ENCODE data around the gene FGD3.
"Not testable (repeated sequence)": the region's sequence is repeated elsewhere in the genome, so short reads cannot be mapped to it uniquely, and the experiment has no call there.

The FGD3 gene

GRCh38 chr9:93007529-93008058 lies 60.3 kb downstream of the FGD3 start:
- DNase-seq (ENCODE audit: low read depth): no peak

- DNase-seq (ENCODE audit: low read depth): no peak
Observed at GRCh38 chr9:93008457-93008856, 61.1 kb downstream of the FGD3 start.

GRCh38 chr9:93009337-93010015 lies 62.2 kb downstream of the FGD3 start:
- DNase-seq (ENCODE audit: low read depth): no peak

- no peak for DNase-seq (ENCODE audit: low read depth)
Observed at GRCh38 chr9:93010056-93010455, 62.7 kb downstream of the FGD3 start.

DNA sequence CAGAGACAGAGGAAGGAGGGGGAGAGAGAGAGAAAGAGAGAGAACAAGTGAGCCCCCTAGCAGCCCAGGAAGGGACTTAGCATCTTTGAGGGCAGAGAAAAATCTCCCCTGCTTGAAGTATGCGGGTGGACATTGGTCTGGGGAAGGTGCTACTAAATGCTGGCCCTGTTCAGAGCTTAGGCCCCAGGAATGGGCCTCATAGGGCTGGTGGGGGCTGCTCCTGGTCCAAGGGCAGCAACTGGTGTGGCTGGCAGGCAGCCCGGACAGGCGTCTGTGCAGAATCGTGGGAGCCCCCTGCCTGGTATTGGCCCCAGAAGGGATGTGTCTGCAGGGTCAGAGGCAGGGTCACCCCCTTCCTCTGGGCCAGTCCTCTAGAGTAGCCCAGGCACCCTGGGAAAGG lies 63.4 kb downstream of the FGD3 start:
- no peak for DNase-seq (ENCODE audit: low read depth)

GRCh38 chr9:93011114-93011513 lies 63.8 kb downstream of the FGD3 start:
- no peak for DNase-seq (ENCODE audit: low read depth)

- DNase-seq (ENCODE audit: low read depth): no peak
Observed at GRCh38 chr9:93012963-93013855, 65.9 kb downstream of the FGD3 start.

DNA sequence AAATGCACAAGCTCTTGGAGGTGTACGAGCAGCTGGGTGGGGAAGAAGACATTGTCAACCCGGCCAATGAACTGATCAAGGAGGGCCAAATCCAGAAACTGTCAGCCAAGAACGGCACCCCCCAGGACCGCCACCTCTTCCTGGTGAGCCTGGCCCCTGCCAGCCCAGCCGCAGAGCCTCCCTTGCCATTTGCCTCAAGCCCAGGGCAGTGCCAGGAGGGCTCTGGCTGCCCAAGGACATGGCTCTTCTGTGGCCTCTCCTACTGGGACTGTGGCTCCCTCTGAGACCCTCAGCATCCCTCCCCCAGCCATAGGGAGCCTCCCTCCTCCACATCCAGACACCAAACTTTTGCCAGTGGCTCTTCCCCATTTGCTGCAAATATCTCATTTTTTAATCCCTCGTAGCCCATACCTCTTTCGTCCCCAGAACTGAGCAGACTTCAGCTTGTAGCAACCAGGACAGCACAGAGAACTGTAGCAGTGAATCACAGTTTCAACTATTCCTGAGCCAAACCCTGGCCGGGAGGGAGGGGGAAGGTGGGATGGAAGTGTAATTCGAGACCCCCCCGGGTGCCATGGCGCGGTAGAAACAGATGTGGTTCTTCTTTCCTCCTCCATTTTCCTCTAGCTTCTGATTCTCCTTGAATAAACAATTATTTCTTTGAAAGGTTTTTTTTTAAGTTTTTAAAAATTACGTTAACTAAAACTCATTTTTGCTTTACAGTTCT lies 66.7 kb downstream of the FGD3 start:
- no peak for DNase-seq (ENCODE audit: low read depth)

DNA sequence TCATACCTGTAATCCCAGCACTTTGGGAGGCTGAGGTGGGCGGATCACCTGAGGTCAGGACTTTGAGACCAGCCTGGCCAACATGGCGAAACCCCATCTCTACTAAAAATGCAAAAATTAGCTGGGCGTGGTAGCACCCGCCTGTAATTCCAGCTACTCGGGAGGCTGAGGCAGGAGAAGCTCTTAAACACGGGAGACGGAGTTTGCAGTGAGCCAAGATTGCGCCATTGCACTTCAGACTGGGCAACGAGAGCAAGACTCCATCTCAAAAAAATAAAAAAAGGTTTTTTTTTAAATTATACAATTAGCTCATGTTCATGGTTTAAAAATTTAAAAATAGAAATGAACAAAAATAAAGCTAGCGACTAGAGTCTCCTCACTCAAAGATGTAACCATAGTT lies 67.9 kb downstream of the FGD3 start:
- not testable (repeated sequence) for DNase-seq (ENCODE audit: low read depth)

DNA sequence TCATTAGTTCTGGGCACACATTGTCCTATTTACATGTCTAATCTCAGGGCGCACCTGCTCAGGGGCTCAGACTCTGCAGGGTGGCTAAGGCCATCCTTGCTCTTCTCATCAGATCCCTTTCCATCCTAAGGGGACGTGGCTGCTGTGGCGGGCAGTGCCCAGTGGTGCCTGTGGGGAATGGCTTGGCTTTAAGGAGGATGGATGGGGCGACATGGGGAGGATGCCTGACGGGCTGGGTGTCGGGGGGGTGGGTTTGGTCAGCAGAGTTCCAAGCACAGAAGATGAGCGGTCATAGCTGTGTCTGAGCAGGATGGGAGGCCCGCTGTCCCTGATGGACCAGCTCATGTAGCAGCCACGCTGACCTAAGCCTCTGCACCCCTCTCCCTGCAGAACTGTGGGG lies 70.3 kb downstream of the FGD3 start:
- DNase-seq (ENCODE audit: low read depth): no peak

GRCh38 chr9:93020151-93020550 lies 72.8 kb downstream of the FGD3 start:
- no peak for DNase-seq (ENCODE audit: low read depth)

- no peak for DNase-seq (ENCODE audit: low read depth)
Observed at GRCh38 chr9:93020771-93021670, 73.7 kb downstream of the FGD3 start.

DNA sequence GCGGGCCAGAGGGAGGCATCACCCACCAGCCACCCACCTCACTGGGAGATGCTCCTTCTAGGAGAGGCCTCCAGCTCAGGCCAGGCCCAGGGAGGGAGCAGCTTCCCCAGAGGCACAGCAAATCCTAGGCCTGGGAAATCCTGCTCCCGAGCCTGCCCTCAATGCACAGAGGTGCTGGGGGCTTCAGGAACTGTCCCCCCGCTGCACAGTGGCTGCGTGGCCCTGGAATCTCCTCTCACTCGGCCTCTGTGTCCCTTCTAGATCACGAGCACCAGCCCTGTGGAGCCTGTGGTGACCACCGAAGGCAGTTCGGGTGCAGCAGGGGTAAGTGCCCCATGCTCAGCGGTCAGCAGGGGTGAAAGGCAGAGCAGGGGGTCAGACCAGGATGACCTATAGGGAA lies 74.7 kb downstream of the FGD3 start:
- no peak for DNase-seq (ENCODE audit: low read depth)

DNA sequence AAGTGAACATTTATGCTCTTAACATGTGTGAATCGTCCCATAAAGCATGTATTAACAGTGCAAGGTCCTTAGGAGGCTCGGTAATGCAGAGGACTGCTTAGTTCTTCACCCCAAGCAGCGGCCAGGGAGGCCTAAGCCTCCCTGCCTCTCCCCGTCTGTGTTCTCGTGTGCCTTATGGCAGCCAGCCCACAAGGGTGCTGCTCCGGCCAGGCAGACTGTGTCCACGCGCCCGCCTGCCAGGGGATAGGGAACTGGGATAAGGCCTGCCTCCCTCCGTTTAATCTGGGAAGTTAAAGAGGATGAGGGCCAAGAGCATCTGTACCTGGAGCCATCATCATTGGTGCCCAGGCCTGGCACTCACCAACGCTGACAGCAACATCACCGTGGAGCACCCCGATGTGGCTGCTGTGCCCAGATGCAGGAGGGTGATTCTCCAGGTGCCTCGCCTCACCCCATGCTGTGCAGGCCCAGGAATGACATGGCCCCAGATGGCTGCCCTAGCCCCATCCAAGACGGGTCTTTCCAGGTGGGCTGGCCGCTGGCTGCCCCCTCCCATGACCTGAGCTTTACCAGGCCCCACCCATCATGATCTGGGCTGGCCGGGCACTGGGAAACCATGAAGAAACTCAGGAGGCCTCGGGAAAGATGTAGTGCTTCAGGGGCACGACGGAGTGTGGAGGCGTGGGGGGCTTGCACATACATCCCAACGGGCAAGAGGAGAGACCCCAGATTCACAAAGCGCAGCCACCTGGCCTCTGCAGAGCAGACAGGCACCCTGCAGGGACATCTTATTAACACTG lies 75.6 kb downstream of the FGD3 start:
- DNase-seq (ENCODE audit: low read depth): no peak

DNA sequence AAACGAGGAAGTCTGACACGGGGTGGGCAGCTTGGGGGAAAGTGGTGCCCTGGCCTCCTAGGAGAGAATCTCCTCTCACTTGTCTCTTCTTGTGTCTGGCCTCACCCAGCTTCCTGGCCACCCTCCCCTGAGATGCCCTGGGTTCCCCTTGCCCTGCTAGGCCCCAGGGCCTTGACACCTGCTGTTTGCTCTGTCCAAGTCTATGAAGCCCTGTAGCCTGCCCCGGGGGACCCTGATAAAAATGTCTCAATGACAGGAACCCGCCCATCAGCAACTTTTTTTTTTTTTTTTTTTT lies 76.1 kb downstream of the FGD3 start:
- DNase-seq (ENCODE audit: low read depth): no peak

DNA sequence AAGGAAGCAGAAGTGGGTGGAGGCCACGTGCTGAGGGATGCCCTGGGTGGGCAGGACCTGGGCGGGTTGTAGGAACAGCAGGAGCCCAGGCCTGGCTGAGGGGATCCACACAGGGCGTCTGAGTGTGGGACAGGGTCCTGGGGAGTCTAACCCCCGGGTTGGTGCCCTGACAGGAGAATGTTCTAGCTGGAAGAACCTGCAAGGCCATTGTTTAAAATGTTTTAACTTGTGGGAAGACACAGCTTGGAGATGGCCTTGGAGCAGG lies 77.3 kb downstream of the FGD3 start:
- no peak for DNase-seq (ENCODE audit: low read depth)

DNA sequence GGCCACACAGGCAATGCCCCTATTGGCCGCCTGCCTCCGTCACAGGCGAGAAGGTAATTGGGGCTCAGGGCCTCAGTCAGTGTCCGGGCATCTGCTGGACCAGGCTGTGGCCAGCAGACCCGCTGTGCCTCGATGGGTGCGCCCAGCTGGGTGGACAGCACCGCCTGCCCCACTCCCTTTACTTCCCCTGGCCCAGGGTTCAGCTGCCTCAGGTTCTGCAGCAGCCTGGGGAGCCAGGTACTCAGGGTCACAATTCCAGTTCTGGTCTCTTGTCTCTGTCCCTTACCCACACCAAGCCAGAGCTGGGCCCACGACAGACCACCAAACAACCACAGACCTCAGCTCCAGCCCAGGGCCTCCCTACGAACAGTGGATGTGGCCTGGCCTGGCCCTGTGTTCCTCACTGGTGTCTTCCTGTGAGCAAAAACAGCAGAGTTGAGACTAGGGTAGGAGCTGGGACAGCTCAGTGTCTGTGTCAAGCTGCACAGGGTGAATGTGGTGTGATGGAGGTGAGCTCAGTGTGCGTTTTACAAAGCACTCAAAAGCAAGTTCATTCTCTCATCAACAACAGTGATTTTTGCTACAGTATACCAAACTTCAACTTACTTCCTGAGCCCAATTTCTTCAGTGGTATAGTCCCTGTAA lies 77.8 kb downstream of the FGD3 start:
- no peak for DNase-seq (ENCODE audit: low read depth)

GRCh38 chr9:93025736-93026135 lies 78.4 kb downstream of the FGD3 start:
- DNase-seq (ENCODE audit: low read depth): no peak

- DNase-seq (ENCODE audit: low read depth): no peak
Observed at GRCh38 chr9:93026640-93027039, 79.3 kb downstream of the FGD3 start.

- no peak for DNase-seq (ENCODE audit: low read depth)
Observed at GRCh38 chr9:93027750-93028149, 80.4 kb downstream of the FGD3 start.

Measured in GM04504 (cell line).